Erythroblast (primary cell): ENCODE measurements around the gene GMPPB.

Experiments
- GATA1 ChIP-seq: IDR thresholded peaks from 2 replicates; pipeline ENCODE4 v1.6.1; 2011; ENCODE audit warnings: low read depth, mild to moderate bottlenecking, control low read depth, low read length, moderate library complexity
- POLR2A ChIP-seq: IDR thresholded peaks from 2 replicates; pipeline ENCODE4 v1.6.1; 2011; ENCODE audit warnings: mild to moderate bottlenecking, low read length

DNA sequence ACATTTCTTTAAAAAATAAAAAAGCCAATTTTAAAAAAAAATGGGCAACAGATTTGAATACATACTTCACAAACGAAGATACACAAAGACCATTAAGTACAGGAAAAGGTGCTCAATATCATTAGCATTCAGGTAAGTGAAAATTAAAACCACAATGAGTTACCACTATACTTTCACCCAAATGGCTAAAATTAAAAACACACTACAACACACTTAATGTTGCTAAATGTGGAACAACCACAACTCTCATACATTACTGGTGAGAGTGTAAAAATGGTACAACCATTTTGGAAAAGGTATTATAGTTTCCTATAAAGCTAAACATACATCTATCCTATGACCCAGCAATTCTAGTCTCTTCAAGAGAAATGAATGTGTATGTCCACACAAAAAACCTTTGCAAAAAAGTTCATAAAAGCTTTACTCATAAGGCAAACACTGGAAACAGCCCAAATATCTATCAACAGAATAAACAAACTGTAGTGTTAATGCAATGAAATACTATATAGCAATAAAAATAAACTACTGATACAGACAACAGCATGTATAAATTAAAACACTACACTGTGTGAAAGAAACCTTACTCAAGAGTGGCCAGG lies 47.7 kb upstream of the GMPPB start:
- TF ChIP-seq POLR2A (no peak), GATA1 (no peak)
